Stimulated activated CD8-positive, alpha-beta memory T cell treated with anti-CD3 and anti-CD28 coated beads, Interleukin-15, amount 100 ng/mL, for 4 hours (primary cell): ENCODE data around the gene AMELY.
"Not testable (repeated sequence)": the region's sequence is repeated elsewhere in the genome, so short reads cannot be mapped to it uniquely, and the experiment has no call there.

Experiments
- DNase-seq, 2 donors: peaks; one replicate each; pipeline ENCODE4 v3.0.0-alpha.2; 2020; ENCODE audit warnings: low read depth in 2 of 2

The AMELY gene

GRCh38 chrY:6911253-6911881 lies at the start of gene AMELY:
AMELY (minus strand) TSS chrY:6911752; CDS start chrY:6872608, 39,144 bp downstream.
- no peak for DNase-seq

- no peak for DNase-seq
Measured at GRCh38 chrY:6949947-6950346, 38.4 kb upstream of the AMELY start.

- no peak for DNase-seq
Measured at GRCh38 chrY:6948378-6948777, 36.8 kb upstream of the AMELY start.

GRCh38 chrY:6947695-6948094 lies 36.1 kb upstream of the AMELY start:
- DNase-seq: no peak

GRCh38 chrY:6935497-6935896 lies 23.9 kb upstream of the AMELY start:
- DNase-seq: no peak

- DNase-seq: no peak
Measured at GRCh38 chrY:6931779-6932396, 20.3 kb upstream of the AMELY start.

- DNase-seq: no peak
Measured at GRCh38 chrY:6929237-6929636, 17.7 kb upstream of the AMELY start.

GRCh38 chrY:6928265-6928664 lies 16.7 kb upstream of the AMELY start:
- DNase-seq: no peak

GRCh38 chrY:6921061-6921460 lies 9.5 kb upstream of the AMELY start:
- no peak for DNase-seq

GRCh38 chrY:6913362-6913761 lies 1.8 kb upstream of the AMELY start:
- no peak for DNase-seq

GRCh38 chrY:6910372-6911252 lies 940 bp downstream of the AMELY start, which contains the start of gene TBL1Y:
TBL1Y (plus strand) TSS chrY:6910697; CDS start chrY:7025085, 114,388 bp downstream.
- DNase-seq: no peak

- no peak for DNase-seq
Measured at GRCh38 chrY:6909856-6910255, 1.7 kb downstream of the AMELY start.

GRCh38 chrY:6909118-6909521 lies 2.4 kb downstream of the AMELY start:
- DNase-seq: no peak

- DNase-seq: not testable (repeated sequence)
Measured at GRCh38 chrY:6908021-6908420, 3.5 kb downstream of the AMELY start.

- no peak for DNase-seq
Measured at GRCh38 chrY:6907591-6907990, 4.0 kb downstream of the AMELY start.

GRCh38 chrY:6902116-6902515 lies 9.4 kb downstream of the AMELY start:
- DNase-seq: not testable (repeated sequence)

- no peak for DNase-seq
Measured at GRCh38 chrY:6895236-6895635, 16.3 kb downstream of the AMELY start.

- no peak for DNase-seq
Measured at GRCh38 chrY:6894496-6894895, 17.1 kb downstream of the AMELY start.

GRCh38 chrY:6849384-6849783 lies 62.2 kb downstream of the AMELY start:
- DNase-seq: no peak

- not testable (repeated sequence) for DNase-seq
Measured at GRCh38 chrY:6842650-6843049, 68.9 kb downstream of the AMELY start.
